ENCODE results near the gene EME2.

EME2 gene

DNA sequence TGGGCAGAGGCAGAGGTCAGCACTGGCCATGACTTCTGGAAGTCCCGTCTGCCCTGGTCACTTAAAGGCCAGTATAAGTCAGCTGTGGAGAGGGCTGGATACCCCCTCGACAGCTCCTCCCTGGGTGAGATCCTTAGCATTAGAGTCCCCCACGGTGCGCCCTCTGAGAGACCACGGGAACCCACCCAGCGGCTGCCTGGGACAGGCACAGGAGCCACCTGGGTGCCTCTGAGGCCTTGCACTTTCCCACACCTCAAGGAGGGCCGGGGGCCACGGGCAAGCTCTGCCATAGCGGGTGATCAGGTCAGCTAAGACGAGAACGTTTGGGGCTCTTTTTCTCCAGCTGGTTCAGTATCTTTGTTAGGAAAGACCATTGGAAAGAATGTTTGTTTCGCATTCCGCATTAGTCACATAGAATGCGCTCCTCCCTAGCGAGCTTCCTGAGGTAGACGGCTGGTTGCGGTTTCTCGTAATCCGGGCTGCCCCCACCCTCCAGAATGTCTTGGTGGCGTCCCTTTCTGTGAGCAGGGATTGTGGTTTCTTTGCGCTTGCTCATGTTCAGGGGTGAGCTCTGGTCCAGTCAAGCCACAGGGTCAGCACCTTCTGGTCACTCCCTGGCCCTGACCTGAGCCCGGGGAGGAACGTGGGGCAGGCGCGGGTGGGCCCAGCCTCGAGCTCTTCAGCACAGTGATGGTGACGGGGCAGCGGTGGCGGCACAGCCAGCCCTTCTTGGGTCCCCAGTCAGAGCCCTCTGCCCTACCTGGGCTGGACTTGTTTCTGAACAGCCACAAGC is 26.5 kb upstream of the EME2 start:
- DNase-seq: no peak

GRCh38 chr16:1746693-1747195 is 25.9 kb upstream of the EME2 start:
- no peak for DNase-seq

- no peak for DNase-seq
Observed at GRCh38 chr16:1747934-1748333, 24.7 kb upstream of the EME2 start.

- DNase-seq: no peak
Observed at GRCh38 chr16:1749152-1750117, 23.2 kb upstream of the EME2 start.

DNA sequence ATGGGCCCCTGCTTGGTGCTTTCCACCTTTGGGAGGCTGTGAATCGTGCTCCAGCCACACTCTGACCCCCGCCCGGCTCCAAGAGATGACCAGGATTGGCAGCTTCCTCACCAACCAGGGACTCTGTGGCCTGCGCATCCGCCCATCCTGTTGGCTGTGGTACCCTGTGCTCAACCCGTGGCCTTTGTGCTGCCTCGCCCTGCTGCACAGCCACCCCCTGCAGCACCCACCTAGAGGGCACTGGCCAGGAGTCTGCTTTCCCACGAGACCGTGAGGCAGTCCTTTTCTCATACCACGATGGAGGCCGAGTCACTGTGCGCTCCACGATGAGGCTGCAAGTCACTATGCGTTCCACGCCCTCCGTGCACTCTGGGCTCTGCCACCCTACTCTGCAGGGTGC is 20.7 kb upstream of the EME2 start:
- DNase-seq: no peak

GRCh38 chr16:1752853-1753252 is 19.8 kb upstream of the EME2 start:
- no peak for DNase-seq

- no peak for DNase-seq
Observed at GRCh38 chr16:1754204-1754603, 18.4 kb upstream of the EME2 start.

- DNase-seq: no peak
Observed at GRCh38 chr16:1757714-1758461, 14.7 kb upstream of the EME2 start.

- DNase-seq: no peak
Observed at GRCh38 chr16:1758923-1759322, 13.7 kb upstream of the EME2 start.

DNA sequence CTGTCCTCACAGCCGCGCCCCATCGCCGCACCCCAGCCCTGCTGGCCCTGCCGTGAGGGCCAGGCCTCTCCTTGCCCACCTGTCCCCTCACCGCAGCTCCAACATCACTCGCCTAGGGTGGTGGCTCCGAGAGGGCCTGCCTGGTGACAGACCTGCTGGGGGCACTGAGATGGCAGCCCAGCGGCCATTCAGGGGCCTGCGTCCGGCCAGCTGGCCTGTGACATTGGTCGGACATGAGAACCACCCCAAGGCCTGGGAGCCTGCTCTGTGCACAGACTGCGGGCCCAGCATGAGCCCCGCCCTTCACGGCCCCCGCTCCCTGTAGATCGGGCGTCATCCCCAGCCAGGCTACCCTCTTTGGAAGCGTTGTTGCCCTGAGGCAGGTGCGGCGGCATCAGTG is 13.1 kb upstream of the EME2 start:
- DNase-seq: no peak

DNA sequence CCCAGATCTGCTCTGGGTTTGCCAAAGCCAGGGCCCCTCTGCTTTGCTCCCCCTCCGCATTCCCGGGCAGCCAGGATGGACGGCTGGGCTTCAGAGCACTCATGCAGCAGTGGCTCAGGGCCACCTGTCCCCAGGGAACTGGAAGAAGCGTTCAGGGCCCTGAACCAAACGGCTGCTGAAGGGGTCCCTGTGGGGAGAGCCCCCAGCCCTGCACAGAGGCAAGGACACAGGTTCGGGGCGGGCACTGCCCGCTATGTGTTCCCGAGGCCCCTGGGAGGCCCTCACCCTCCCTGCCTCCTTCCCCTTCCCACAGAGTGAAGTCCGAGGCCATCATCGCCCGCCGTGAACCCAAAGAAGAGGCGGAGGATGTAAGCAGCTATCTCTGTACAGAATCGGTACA is 11.7 kb upstream of the EME2 start:
- no peak for DNase-seq

DNA sequence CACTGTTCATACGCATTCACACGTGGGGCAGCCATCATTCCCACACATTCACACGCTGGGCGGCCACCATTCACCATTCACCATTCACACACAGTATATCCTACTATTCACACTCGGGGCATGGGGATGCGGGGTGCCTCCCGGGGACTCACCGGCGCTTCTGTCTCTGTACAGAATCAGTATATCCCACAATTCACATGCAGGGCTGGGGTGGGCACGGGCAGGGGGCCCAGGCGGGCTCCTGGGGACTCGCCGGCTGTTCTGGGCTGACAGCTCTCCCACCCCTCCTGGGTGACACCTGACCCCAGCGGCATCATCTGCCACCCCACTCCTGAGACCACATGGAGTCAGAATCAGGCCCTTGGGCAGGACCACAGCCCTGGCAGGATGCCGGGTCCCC is 10.9 kb upstream of the EME2 start:
- no peak for DNase-seq

DNA sequence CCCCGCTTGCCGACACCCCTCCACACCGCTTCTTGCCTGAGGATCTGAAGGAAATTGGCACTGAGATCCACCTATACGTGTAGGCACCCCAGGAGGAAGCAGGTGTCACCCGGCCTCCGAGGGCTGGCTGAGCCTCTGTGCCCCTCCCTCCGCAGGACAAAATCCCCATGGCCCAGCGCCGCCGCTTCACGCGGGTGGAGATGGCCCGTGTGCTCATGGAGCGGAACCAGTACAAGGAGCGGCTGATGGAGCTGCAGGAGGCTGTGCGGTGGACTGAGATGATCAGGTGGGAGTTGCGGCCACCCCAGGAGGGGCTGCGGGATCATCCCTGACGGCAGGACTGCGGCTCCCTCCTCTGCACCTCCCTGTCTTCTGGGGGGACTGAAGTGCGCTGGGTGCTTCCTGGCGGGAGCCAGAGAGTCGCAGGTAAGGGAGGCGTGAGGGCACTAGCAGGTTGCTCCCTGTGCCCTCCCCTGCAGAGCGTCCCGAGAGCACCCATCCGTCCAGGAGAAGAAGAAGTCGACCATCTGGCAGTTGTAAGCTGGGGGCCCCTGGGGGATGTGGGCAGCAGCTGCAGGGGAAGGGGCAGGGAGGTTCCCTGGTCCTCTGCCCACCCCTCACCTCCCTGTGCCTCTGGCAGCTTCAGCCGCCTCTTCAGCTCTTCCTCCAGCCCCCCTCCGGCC is 10.3 kb upstream of the EME2 start:
- DNase-seq: no peak

GRCh38 chr16:1762879-1763520 is 9.6 kb upstream of the EME2 start:
- no peak for DNase-seq

DNA sequence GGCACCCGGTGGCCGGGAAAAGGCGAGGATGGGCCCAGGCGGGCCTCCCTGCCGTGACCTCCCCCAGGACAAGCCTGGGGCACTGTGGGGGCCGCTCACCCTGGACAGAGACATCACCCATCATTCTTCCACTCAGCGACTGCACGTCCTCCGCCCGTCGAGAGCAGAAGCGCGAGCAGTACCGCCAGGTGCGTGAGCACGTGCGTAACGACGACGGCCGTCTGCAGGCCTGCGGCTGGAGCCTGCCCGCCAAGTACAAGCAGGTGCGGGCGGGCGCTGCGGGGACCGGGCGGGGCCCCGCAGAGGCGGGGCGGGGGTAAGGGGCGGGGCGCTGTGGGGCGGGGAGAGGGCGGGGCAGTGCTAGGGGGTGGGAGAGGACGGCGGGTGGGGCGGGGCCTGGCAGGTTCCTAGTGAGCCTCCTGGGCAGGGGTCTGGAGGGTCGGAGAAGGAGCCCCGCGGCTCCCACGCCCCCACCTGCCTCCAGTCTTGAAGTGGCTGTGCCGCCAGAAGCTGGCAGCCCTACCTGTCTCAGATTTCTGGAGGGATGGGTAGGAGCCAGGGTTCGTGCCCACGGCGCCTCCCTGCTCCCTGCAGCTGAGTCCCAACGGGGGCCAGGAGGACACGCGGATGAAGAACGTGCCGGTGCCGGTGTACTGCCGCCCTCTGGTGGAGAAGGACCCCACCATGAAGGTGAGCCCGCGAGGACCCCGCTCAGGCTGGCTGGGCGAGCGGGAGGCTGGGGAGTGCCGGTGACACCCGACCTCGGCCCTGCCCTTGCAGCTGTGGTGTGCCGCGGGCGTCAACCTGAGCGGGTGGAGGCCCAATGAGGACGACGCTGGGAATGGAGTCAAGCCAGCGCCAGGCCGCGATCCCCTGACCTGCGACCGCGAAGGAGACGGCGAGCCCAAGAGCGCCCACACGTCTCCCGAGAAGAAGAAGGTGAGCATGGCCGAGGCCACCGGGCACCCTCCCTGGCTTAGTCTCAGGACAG is 8.8 kb upstream of the EME2 start:
- DNase-seq: no peak

- DNase-seq: no peak
Observed at GRCh38 chr16:1764971-1765370, 7.6 kb upstream of the EME2 start.

- no peak for DNase-seq
Observed at GRCh38 chr16:1765826-1766225, 6.8 kb upstream of the EME2 start.

GRCh38 chr16:1766231-1766630 is 6.4 kb upstream of the EME2 start:
- DNase-seq: no peak

DNA sequence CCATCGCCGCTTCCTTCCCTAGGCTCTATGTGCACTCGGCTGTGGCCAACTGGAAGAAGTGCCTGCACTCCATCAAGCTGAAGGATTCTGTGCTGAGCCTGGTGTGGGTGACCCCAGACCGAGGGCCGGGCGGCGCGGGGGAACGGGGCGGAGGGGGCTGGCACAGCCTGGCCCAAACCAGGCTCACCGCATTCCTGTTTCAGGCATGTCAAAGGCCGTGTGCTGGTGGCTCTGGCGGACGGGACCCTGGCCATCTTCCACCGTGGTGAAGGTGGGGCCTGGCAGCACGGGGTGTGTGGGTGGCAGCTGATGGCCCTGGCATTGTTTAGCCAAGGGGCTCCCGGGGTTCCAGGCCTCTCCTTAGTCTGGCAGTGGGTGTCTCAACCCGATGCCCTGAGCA is 5.9 kb upstream of the EME2 start:
- no peak for DNase-seq

GRCh38 chr16:1767116-1767994 is 5.3 kb upstream of the EME2 start:
- DNase-seq: no peak

All from hematopoietic multipotent progenitor cell treated with erythropoietin and hydrocortisone succinate and interleukin-3 and kit ligand, for 8 days (in vitro differentiated cells).